Retina (tissue), 1 donor: ENCODE data around the gene PITRM1.
"Not testable (repeated sequence)": the region's sequence is repeated elsewhere in the genome, so short reads cannot be mapped to it uniquely, and the experiment has no call there.

Source experiments
- DNase-seq: peaks from one replicate; pipeline ENCODE4 v3.0.0-alpha.2; 2016

The PITRM1 gene

DNA sequence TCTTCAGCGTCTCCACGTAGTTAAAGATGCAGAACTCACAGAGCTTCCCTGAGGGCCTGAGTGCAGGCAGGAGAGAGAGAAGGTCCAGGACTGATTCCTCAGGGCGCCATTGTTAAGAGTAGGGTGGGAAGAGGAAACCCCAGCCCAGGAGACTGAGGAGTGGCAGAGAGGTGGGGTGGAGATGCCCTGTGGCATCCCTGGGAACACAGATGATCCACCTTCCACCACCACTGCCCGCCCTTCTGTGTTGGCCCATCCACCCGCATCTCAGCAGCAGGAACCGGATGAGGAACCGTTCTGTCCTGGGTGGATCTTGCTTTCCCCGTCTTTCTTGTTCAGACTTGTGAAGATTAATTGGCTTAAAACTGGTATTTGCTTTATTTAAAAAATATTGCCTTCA is 56.9 kb downstream of the PITRM1 start:
- no peak for DNase-seq

DNA sequence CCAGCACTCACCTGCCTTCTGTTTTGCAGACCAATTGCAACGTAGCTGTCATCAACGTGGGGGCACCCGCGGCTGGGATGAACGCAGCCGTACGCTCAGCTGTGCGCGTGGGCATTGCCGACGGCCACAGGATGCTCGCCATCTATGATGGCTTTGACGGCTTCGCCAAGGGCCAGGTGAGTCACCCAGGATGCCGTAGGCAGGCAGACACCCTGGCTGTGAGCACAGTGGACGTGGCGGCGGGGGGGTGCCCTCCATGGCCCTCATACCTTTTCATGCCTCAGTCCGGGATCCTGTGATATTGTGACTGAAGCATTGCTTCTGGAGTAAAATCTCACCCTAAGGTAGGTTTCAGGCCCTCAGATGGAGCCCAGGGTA is 59.2 kb downstream of the PITRM1 start:
- DNase-seq, result no peak

DNA sequence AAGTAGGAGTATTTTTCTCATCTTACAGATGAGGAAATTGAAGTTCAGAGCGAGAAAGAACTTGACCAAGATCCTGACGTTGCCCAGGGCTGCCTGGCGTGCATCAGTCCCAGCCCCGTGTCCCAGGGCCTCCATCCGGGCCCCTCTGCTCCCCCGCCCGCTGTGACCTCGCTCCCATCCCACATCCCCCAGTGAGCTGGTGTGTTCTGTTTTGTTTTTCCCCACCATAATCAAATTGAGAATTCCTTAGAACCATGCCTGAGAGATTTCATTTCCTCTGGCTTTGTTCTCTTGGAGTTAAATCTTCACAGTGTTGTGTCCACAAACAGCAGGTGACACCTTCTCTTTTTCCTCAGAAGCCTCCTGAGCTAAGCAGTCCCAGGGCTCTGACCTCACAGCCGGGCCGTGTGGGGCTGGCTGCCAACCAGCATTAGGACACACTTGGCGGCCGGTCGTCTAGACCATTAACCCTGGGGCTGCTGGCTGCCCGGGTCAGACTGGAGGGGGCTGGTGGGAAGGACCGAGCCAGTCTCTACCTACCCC is 60.9 kb downstream of the PITRM1 start:
- peak; percentile 48 for DNase-seq

DNA sequence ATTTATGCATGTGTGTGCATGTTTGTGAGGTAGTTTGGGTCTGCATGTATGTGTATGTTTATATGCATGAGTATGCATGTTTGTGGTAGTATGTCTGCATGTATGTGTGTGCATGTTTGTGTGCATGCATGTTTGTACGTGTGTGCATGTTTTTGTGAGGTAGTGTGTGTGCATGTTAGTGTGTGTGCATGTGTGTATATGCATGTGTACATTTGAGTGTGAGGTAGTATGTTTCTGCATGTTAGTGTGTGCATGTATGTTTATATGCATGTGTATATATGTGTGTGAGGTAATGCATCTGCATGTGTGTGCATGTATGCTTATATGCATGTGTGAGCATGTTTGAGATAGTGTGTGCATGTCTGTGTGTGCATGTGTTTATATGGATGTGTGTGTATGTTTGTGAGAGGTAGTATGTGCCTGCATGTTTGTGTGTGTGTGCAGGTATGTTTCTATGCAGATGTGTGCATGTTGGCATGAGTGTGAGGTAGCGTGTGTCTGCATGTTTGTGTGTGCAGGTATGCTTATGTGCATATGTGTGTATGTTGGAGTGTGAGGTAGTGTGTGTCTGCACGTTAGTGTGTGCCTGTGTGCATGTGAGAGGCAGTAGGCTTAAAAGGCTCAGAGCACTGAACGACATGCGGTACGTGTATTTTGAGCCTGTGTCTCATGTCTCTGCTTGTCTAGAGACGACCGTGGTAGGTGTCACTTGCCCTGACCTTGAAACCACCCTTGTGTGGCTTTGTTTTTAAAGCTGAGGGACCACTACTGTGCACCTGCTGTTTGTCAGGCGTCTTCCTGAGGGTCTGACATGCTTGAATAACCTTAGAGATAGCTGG is 61.6 kb downstream of the PITRM1 start:
- DNase-seq, result no peak

DNA sequence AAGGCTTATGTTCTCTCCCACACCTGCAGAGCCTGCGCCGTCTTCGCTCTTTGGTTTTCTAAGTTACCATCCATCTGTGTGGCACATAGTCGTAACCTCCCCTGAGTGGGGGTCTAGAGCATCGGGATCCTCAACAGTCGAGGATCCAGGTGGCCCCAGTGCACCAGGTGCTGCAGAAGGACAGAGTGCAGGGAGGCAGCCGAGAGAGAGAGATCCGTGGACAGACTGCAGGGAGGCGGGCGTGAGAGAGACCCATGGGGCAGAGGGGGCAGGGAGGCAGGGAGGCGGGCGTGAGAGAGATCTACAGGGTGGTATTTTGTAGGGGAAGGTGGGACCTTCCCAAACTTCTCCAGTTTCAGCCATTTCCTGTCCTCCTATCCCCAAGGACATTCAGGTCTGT is 62.9 kb downstream of the PITRM1 start:
- no peak for DNase-seq

DNA sequence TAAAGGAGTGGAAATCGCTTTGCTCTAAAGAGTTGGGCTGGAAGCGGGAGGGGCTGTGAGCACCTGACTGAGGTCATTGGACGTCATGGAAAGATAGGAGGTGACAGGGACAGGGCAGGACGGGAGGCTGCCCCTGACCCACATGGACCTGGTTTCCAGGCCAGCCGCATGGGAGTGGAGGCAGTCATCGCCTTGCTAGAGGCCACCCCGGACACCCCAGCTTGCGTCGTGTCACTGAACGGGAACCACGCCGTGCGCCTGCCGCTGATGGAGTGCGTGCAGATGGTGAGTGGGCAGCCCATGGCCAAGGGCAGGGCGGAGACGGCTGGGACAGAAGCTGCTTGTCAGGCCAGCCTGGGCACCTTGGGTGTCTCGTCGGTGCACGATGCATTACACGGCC is 63.4 kb downstream of the PITRM1 start:
- no peak for DNase-seq

DNA sequence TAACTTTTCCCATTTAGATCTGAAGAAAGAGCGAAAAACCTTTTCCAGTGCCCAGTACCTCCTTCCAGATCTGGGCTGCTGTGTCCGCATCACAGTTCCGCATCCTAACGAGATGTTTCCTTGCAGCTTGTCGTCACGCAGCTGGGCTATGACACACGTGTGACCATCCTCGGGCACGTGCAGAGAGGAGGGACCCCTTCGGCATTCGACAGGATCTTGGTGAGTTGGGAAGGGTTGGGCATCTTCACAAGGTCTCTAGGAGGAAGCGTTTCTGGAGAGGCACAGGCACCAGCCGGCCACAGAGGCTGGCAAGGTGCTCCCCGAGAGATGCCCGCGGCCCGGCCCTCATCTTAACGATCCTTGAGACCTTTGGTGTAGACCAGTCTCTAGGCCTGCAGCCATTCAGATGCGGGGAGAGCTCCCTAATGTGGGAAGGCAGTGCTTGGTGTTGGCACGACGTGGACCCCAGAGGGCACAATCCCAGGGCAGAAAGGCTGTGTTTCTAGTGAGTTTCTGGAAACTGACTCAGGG is 63.9 kb downstream of the PITRM1 start:
- DNase-seq, result no peak

DNA sequence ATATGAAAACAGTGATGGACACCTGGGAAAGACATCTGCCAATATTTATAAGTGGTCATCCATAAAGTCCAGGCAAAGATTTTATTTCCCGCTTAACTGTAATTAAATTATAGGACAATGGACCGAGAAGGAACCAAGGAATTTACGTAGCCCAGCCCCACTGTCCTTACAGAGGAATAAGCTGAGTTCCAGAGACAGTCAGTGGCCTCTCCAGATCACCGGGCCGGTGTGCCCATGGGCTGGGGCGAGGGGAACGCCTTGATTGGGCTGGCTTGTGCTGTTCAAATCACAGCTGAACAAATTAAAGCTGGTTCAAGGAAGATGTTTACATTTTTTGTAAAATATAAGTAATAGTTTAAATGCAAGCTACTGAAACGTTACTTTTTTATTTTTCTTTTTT is 64.5 kb downstream of the PITRM1 start:
- DNase-seq, result no peak

DNA sequence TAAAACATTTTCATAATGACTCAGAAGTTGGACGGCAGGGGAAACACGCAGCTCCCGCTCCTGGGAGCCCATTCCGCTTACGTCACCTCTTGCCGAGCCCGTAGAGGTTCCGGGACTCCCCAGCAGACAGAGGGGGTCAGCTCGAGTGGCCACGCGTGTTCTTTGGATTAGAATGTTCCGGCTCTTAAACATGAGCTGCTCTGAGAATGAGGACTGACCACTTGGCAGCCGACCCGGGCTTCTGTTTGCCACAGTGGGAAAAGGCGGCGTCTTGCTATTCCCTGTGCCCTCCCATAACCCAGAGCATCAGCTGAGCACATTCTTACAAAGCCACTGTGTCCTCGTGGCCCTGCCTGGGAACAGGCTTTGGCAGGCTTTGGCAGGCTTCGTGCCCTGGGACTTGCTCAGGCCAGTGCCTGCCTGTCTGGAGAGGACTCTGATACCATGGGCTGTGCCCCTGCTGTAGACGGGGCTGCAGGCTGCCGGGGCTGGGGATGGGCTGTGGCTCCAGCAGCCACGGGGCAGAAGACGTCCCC is 65.1 kb downstream of the PITRM1 start:
- DNase-seq, result no peak

DNA sequence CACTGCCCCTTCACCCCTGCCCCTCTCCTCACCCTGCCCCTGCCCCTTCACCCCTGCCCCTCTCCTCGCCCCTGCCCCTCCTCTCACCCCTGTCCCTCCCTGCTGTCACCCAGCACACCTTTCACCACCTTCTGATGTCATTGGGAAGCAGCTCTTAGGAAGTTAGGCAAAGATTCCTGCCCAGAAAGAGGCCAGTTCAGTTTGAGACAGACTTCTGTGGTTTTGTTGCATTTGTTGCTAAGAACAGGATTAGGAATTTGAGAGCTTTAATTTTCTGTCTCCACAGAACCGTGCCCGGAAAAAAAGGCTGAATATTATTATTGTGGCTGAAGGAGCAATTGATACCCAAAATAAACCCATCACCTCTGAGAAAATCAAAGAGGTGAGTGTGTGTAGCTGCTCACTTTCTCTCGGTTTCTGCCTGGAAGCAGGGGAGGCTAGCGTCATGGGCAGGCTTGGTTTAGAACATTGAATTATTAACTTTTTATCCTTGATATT is 65.6 kb downstream of the PITRM1 start:
- DNase-seq, result no peak

DNA sequence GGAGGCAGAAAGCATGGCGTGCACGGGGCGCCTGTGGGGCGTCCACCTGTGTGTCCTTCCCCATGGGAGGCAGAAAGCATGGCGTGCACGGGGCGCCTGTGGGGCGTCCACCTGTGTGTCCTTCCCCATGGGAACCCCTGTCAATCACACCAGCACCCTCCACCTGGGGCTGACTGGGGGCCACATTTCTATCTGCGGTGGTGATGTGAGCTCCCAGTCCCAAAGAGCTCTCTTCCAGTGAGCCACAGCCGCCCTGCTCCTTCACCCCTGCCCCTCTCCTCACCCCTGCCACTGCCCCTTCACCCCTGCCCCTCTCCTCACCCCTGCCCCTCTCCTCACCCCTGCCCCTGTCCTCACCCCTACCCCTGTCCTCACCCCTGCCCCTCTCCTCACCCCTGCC is 66.3 kb downstream of the PITRM1 start:
- not testable (repeated sequence) for DNase-seq

DNA sequence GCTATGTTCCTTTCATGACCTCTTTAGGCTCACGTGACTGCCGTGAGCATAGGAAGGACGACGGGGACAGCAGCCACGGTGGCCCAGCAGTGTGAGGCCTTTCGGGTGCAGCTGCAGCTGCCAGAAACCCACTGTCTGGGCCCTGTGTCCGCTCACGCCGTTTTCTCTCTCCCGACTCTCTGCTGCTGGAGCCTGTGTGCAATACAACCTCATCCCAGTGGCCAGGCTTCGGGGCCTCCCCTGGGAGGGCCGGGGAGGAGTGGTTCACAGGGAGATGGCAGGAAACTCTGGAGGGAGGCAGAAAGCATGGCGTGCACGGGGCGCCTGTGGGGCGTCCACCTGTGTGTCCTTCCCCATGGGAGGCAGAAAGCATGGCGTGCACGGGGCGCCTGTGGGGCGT is 66.7 kb downstream of the PITRM1 start:
- no peak for DNase-seq

DNA sequence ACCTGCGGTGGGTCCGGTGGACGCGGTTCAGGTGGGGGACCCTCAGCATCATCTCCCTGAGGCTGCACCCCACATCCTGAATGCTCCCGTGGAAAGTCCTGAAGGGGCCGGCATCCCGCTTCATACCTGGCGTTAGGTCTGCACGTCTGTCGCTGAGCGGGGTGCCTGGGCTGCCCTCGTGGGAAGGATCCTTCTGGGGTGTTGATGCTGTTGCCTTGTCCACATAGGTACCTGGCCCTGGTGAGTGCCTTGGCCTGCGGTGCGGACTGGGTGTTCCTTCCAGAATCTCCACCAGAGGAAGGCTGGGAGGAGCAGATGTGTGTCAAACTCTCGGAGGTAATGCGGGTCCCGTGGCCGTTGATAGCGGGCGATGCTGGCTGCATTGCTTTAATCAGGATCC is 67.4 kb downstream of the PITRM1 start:
- DNase-seq, result no peak

DNA sequence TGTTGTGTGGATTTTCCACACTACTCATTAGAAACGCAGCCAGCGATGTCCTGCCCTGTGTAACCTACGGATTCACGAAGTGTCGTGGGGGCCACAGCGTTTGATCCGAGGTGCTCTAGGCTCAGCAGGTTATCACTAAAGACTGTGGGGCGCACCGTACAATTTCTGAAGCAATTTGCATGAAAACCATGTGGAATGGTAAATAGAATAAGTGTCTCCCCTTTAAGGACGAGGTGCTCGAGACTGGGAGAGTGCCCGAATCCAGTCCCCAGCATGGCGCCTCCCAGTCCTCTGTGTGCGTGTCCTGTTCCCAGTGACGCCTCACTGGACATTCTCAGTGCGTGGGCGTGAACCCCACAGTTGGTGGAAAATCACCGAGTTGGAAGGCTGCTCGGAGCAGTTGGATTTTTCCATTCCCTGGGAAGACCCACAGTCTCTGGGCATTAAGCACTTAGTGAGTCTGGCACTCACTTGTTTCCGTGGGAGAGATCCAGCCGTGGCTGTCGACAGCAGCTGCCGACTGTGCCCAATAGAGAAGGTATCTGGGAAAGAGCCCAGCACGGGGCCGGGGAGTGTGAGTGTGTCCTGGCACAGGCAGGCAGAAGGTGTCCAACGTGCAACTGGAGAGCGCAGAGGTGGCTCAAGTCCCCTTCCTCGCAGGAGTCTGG is 68.2 kb downstream of the PITRM1 start:
- DNase-seq, result no peak

DNA sequence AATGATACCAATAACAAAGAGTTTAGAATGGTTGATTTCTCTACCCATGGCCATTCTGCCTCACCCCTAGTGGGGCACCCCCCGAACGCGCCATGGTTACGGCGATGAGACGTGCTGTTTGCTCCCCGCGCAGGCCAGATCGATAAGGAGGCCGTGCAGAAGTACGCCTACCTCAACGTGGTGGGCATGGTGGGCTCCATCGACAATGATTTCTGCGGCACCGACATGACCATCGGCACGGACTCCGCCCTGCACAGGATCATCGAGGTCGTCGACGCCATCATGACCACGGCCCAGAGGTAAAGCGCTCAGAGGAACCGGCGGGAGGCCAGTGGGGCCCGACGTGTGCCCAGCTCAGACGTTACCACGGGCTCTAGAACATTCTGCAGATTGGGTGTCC is 68.9 kb downstream of the PITRM1 start:
- no peak for DNase-seq

DNA sequence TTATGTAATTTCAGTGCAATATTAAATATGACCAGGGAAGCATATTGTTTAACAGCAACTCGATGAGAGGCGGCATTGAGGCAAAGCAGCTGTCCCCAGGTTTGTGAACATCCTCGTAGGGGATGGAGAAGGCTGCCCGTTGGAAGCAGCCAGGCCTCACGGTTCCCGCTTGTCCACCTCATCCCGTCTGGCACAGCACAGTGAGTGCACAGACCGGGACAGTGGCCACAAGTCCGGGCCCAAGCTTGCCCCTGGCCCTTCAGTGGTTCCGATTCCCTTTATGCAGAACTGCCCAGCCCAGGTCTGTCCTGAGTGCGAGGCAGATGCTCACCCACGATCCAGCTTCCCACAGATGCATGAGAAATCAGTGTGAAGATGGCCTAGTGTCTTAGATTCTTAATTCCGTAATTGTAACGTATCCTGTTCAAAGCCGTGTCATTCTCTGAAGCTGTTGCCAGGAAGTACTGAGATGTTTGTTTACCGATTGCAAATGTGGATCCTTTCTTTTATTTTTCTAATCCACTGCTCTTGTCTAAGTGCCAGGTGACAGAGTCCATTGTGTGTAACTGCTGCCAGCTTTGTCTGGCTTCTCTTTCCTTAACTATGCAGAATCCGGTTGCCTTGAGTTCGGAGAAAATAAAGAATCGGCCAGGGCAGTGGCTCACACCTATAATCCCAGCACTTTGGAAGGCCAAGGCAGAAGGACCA is 69.7 kb downstream of the PITRM1 start:
- DNase-seq, result no peak

DNA sequence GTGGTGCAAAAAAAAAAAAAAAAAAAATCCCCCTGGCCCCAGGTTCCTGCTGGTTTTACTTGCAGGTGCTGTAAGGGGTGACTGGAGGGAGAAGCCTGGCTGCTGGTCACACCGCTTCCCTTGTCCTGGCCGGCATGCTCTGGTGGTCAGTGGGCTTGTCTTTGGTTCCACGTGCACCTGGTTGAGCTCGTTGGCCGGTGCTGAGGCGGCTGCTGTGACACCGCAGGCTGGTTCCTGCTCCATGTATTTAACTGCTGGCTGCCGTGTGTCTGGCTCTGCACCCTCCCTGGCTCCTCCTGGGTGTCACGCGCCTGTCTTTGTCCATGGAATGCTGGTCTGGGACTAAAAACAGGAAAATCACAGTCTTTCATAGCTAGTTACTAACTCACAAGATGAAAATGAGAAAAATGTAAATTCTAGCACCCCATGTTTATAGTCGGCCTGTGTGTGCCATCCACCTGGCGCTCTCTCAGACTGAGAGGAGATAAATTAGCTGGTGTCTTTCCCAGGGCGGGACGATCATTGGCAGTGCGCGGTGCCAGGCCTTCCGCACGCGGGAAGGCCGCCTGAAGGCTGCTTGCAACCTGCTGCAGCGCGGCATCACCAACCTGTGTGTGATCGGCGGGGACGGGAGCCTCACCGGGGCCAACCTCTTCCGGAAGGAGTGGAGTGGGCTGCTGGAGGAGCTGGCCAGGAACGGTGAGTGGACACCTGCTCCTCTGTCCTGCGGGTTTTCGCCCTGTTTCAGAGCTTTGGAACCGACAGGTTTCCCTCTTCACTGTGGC is 71.5 kb downstream of the PITRM1 start:
- DNase-seq, result no peak

DNA sequence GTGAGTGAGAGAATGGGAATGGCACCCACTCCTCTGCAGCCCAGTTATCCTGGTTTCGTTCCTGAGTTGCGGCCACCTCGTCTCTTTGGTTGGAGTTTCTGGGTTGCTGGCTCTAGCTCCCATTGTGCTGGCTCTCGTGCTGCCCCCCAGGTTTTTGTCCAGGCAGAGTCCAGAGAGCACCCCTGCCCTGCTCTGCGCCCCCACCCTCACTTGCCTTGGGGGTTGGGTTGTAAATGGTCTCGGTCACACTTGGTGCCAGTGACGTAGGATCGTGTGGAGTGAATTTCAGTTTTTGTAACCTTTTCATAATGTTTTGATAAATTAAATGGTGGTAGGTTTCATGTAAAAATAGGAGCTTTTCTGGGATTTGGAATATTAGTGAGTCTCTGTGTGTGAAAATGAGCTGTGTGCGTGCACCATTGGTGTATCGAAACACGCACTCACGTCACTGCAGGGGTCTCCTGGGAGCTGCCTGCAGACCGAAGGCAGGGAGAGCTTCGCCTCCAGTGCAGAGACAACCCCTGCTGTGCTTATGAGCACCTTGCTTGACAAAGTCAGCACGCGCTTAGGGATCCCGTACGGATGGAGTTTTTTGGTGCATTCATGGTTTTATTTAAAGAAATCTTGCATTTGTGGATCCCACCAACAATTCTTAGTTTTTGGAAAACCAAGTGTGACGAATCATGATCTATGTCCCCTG is 72.3 kb downstream of the PITRM1 start:
- DNase-seq, result no peak

DNA sequence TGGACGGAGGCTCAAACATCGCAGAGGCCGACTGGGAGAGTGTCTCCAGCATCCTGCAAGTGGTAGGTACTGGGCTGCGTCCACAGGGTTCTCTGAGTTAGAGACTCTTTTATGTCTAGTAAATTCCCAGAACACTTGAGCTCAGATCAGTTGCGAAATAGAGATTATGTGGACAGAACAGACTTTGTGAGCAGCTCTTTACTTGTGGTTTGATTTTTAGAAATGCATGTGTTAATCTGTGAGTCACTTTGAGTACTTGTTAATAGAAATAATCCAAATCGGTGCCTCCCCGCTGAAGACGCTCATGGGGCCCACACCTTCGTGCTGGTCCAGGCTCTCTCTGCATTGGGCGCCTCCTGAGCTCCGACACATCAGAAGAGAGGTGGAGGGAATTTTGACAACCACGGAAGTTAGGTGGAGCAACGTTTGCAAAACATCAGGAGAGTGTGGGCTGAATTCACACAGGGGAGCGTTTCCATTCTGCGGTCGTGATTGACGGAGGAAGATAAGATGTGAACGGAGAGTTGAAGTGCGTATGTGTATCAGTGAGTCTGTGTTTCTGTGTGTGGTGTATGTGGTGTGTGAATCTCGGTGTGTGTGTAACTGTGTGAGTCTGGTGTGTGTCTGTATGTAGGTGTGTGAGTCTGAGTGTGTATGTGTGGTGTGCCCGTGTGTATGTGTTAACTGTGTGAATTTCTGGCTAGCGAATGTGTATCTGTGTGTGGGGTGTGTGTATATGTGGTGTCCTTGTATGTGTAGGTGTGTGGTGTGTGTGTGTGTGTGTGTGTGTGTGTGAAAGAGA is 73.1 kb downstream of the PITRM1 start:
- DNase-seq, result no peak

DNA sequence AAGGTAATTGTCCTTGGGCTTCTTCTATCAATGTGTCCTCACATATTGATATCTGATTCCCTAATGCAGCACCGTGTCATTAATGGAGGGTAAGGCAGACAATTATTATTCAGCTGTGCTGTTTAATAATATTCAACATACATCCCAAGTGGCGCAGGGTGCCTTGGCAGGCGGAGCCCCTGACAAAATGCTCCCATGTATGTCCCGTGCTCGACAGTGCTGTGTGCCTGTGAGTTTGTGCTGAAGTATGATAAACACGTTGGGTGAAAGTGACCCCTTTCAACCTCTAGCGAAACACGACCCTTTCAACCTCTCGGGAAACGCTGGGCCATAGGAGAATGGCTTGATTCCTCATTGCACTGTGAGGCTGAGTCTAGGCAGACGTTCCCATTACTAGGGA is 73.9 kb downstream of the PITRM1 start:
- DNase-seq, result no peak

DNA sequence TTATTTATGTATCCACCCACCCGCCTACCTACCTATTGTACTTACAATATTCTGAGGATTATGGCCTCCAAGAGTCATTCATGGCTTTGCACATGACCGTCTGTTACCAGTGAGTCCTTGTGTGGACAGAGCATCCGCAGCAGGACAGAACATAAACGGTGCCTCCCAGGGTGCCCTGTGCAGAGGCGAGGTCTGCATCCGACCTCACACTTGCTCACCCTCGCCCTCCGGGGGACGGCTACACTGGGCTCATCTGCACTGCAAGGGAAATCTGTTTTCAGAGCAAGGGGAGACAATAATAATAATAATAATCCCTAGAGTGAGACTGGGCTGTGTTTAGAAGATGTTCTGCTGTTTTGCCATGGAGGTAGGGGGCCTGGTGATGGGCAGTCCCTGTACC is 75.4 kb downstream of the PITRM1 start:
- no peak for DNase-seq
